Stimulated activated CD8-positive, alpha-beta memory T cell treated with anti-CD3 and anti-CD28 coated beads, Interleukin-12 subunit alpha, Interleukin-12 subunit beta, amount 100 ng/mL, for 24 hours (primary cell): ENCODE measurements around the gene GLP1R.

Source experiments
- DNase-seq: peaks from one replicate; pipeline ENCODE4 v3.0.0-alpha.2; 2020; ENCODE audit errors: extremely low read depth

GLP1R gene

GRCh38 chr6:39044181-39044580 lies 4.4 kb upstream of the GLP1R start:
- no peak for DNase-seq

- no peak for DNase-seq
Observed at GRCh38 chr6:39047434-39048327, 900 bp upstream of the GLP1R start.

DNA sequence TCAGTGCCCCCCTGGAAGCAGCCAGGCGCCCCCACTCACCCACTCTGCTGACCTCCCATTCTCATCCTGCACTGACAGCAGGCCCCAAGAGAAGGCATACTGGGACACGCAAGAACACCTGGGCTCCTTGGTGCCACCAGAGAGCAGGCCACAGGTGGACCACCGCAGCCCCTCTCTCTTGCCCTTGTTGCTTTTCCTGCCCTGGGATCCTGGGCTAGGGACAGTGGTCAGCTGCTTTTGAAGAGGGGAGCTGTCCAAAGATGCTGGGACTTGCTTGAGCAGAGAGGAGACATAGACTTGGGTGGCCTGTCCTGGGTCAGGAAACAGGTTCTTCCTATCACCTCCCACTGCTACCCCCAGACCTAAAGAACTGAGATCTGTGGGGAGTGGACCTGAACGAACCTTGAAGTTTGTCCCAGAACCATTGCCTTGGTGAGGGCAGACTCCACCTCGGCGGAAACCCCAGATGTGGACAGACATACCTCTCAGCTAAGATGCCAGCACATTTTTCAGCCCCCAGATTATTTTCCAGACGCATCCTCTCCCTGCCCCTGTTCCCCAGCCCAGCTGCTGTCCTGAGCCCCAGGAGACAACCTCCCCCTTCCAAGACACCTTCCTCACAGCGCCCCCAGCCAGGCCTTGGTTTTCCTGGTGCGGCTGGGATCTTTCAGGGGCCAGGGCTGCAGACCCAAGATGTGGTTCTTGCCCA lies 1.1 kb downstream of the GLP1R start:
- DNase-seq, result no peak

GRCh38 chr6:39050453-39051112 lies 2.0 kb downstream of the GLP1R start:
- DNase-seq, result no peak

DNA sequence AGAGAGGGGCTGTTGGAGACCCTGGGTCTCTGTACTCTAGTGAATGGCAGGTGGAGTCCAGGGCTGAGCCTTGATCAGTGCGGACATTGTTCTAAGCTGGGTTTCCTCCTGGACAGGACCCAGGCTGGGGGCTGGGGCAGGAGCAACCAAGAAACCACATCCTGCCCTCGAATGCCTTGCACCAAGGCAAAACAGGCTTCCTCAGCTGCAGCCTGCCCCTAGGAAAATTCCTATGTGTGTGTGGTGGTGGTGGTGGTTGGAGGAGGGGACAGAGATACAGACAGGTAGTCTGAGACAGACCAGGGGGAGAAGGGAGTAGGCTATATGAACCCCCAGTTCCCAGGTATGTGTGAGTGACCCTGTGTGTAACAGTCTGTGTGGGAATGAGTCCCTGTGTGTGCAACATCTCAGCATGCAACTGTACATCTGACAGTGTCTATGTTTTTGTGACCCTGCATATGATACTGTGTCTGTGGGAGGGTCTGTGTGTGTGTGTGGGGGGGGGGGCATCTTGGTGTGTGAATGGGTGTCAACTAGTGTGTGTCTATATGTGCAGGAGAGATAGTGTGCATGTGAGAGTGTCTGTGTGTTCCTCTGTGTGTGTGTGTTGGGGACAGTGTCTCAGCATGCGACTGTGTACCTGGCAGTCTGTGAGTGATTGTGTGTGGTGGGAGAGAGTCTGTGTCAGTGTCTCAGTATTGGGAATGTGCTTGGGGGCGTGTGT lies 3.0 kb downstream of the GLP1R start:
- no peak for DNase-seq

GRCh38 chr6:39053016-39053624 lies 4.5 kb downstream of the GLP1R start:
- DNase-seq, result no peak

GRCh38 chr6:39053854-39054576 lies 5.4 kb downstream of the GLP1R start:
- DNase-seq, result no peak

GRCh38 chr6:39054577-39055142 lies 6.1 kb downstream of the GLP1R start:
- no peak for DNase-seq

GRCh38 chr6:39055661-39056060 lies 7.1 kb downstream of the GLP1R start:
- no peak for DNase-seq

- no peak for DNase-seq
Observed at GRCh38 chr6:39056191-39056590, 7.6 kb downstream of the GLP1R start.

GRCh38 chr6:39056681-39057080 lies 8.1 kb downstream of the GLP1R start:
- no peak for DNase-seq

GRCh38 chr6:39057251-39058155 lies 8.9 kb downstream of the GLP1R start:
- no peak for DNase-seq

- no peak for DNase-seq
Observed at GRCh38 chr6:39058471-39059147, 10.0 kb downstream of the GLP1R start.

- DNase-seq, result no peak
Observed at GRCh38 chr6:39059496-39060310, 11.1 kb downstream of the GLP1R start.

DNA sequence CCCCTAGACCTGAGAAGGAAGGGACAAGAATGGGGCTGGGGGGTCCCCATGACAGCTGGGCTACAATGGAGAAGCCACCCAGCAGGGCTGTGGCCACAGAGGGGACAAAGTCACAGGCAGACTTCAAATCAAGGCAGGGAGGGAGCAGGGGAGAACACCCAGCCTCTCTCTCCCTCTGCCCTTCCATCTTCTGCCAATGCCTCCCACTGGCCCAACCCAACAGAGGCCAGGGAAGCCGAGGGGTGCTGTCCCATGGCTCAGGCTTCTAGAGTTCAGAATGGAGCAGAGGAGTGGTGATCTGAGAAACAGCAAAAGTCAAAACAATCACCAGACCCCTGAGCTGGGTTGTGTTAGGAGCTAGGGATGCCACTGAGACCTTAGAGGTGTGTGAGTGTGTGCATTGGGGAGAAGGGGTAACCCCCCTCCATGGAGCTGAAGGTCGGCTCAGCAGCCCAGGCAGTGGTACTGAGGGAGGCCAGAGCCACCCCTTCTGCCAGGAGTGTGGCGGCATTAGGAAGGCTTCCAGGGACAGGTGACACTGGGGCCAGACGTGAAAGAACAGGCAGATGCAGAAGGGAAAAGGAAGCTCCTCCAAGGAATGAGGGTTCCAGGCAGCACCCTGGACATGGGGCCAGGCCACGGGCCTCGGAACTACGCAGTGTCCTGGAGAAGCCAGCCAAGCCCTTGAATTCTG lies 12.0 kb downstream of the GLP1R start:
- no peak for DNase-seq

- DNase-seq, result no peak
Observed at GRCh38 chr6:39061182-39061581, 12.6 kb downstream of the GLP1R start.

DNA sequence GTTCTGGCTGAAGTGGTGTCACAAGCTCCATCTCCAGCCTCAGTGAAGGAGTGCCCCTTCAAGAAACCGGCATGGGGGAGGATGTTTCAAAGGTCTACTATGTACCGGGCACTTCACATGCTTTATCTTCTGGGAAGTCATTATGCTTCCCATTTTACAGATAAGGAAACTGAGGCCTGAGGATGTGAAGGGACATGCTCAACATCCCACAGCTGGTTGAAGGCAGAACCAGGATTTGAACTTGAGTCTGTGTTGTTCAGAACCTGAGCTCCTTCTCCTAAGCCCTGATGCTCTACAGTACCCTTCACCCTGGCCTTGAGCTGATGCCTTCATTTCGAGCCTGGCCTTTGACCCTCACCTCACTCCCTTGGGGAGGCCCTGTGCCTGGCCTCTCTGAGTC lies 13.0 kb downstream of the GLP1R start:
- no peak for DNase-seq
